Measurements from ENCODE around the gene ZMYND19.

ZMYND19 gene

GRCh38 chr9:137614631-137615386 is 24.5 kb upstream of the ZMYND19 start:
- in situ Hi-C loops (cut with MboI; ENCODE audit: low sequenced_read_pairs, unreplicated experiment), result no loop called here
- no peak for TF ChIP-seq CTCF (IDR thresholded peaks at IDR 0.05; ENCODE audit: borderline replicate concordance, control extremely low read depth, extremely low read depth, insufficient read depth, missing control alignments)
- no peak for DNase-seq (ENCODE audit: low spot score)

DNA sequence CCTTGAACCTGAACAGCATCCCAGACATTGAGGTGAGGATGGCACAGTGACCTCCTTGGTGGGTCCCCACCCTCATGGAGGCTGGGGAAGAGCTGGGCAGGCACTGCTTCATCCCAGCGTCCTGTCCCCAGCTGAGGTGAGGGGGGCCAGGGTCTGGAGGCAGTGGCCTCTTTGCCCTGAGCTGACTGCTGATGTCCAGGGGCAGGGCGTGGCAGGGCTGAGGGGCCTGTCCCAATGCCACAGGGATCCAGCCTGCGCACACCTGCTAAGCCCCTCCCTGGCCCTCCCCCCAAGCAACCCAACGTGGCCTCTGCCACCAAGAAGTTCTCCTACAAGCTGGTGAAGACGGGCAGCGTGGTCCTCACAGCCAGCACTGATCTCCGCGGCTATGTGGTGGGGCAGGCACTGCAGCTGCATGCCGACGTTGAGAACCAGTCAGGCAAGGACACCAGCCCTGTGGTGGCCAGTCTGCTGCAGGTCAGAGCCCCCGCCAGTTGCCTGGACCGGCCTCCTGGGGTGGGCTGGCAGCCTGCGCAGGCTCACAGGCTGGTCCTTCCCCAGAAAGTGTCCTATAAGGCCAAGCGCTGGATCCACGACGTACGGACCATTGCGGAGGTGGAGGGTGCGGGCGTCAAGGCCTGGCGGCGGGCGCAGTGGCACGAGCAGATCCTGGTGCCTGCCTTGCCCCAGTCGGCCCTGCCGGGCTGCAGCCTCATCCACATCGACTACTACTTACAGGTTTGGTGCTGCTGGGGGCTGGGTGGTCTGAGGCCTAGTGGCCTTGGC is 23.6 kb upstream of the ZMYND19 start:
- no peak for TF ChIP-seq CTCF (IDR thresholded peaks at IDR 0.05; ENCODE audit: borderline replicate concordance, control extremely low read depth, extremely low read depth, insufficient read depth, missing control alignments)
- in situ Hi-C loops (cut with MboI; ENCODE audit: low sequenced_read_pairs, unreplicated experiment), result no loop called here
- no peak for DNase-seq (ENCODE audit: low spot score)

DNA sequence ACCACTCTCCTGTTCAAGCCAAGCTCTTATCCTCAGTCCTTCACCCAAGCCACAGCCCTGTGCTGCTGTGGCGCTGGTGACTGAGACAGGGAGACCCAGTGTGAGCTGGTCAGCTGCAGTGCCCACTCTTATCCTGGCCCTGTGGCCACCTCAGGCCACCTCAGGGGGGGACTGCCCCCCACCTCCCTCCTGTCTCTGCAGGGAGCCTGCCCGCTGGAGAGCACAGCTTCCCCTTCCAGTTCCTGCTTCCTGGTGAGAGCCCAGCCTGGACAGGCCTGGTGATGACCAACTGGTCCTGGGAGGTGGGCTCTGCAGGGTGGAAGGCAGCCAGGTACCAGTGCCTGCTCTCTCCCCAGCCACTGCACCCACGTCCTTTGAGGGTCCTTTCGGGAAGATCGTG is 22.9 kb upstream of the ZMYND19 start:
- no peak for TF ChIP-seq CTCF (IDR thresholded peaks at IDR 0.05; ENCODE audit: borderline replicate concordance, control extremely low read depth, extremely low read depth, insufficient read depth, missing control alignments)
- DNase-seq (ENCODE audit: low spot score), result no peak
- in situ Hi-C loops (cut with MboI; ENCODE audit: low sequenced_read_pairs, unreplicated experiment), result no loop called here

DNA sequence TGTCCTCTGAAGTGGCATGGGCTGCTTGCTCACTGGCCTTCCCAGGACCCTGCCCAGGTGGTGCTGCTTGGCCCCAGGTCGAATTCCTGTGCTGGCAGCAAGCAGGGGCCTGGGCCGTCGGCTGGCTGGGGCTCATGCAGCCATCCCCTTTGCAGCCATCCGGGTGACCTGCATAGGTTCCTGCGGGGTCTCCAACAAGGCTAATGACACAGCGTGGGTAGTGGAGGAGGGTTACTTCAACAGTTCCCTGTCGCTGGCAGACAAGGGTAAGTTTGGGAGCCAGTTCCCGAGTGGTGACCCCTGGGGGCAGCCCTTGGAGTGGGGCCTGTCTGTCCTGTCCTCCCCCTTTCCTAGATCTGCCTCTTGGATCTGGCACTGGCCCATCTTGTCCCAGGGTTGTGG is 22.4 kb upstream of the ZMYND19 start:
- no peak for DNase-seq (ENCODE audit: low spot score)
- no peak for TF ChIP-seq CTCF (IDR thresholded peaks at IDR 0.05; ENCODE audit: borderline replicate concordance, control extremely low read depth, extremely low read depth, insufficient read depth, missing control alignments)
- in situ Hi-C loops (cut with MboI; ENCODE audit: low sequenced_read_pairs, unreplicated experiment), result no loop called here

DNA sequence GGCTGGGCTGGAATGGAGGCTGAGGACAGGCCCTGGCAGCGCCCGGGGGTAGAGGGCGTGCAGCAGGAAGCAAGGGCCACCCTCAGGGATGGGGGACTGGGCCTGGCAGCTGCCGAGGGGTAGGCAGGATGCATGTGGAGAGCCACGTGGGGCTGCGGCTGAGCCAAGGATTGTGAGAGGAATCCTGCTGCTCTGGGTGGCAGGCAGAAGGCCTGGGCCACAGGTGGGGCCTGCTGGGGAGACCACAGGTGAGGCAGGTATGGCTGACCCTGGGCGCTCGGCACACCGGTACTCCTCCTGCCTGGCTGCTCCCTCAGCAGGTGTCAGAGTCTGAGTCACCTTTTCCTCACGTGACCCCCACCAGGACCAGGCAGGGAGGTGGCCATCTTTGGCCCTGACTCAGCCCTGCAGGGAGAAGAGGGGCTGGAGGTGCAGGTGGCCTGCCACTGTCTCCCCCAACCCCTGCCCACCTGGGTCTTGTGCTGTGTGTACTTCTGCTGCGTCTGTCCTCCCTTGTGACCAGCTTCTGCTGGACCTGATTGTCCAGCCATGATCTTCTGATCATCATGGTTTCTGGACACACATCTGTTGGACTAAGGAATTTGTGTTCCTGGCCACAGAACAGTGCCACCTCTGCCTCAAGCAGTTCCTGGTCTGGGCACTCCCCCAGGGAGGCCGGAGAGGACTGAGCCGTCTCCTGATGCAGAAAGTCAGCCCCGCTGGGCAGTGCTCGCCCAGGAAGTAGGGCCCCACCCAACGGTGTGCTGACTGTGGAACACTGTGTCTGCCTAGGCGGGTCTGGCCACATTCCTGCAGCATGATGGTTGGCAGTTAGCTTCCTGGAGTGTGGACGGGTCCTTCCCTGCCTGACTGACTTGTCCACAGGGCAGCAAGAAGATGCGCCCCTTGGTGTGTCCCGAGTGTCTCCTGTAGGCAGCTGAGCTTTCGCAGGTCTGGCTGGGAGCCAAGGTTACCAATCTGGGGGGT is 21.6 kb upstream of the ZMYND19 start:
- no peak for DNase-seq (ENCODE audit: low spot score)
- in situ Hi-C loops (cut with MboI; ENCODE audit: low sequenced_read_pairs, unreplicated experiment), result no loop called here
- no peak for TF ChIP-seq CTCF (IDR thresholded peaks at IDR 0.05; ENCODE audit: borderline replicate concordance, control extremely low read depth, extremely low read depth, insufficient read depth, missing control alignments)

GRCh38 chr9:137610944-137611343 is 20.6 kb upstream of the ZMYND19 start:
- in situ Hi-C loops (cut with MboI; ENCODE audit: low sequenced_read_pairs, unreplicated experiment), result no loop called here
- no peak for TF ChIP-seq CTCF (IDR thresholded peaks at IDR 0.05; ENCODE audit: borderline replicate concordance, control extremely low read depth, extremely low read depth, insufficient read depth, missing control alignments)
- DNase-seq (ENCODE audit: low spot score), result no peak

Data from GM13976 (cell line).